C4-2B (cell line): ENCODE measurements around the gene CXCR4.

ENCODE experiments used
- ZFX ChIP-seq: fragments of 450-650 bp; IDR thresholded peaks from 2 replicates; pipeline ENCODE4 v1.6.1; 2017
- TF ChIP-seq, protein P1 (sequence below): fragments of 450-650 bp; conservative IDR thresholded peaks from 2 replicates; pipeline ENCODE4 v1.5.1; 2017; ENCODE audit warnings: mild to moderate bottlenecking

- TF ChIP-seq, protein P1, sequence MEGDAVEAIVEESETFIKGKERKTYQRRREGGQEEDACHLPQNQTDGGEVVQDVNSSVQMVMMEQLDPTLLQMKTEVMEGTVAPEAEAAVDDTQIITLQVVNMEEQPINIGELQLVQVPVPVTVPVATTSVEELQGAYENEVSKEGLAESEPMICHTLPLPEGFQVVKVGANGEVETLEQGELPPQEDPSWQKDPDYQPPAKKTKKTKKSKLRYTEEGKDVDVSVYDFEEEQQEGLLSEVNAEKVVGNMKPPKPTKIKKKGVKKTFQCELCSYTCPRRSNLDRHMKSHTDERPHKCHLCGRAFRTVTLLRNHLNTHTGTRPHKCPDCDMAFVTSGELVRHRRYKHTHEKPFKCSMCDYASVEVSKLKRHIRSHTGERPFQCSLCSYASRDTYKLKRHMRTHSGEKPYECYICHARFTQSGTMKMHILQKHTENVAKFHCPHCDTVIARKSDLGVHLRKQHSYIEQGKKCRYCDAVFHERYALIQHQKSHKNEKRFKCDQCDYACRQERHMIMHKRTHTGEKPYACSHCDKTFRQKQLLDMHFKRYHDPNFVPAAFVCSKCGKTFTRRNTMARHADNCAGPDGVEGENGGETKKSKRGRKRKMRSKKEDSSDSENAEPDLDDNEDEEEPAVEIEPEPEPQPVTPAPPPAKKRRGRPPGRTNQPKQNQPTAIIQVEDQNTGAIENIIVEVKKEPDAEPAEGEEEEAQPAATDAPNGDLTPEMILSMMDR, result no peak
- no peak for TF ChIP-seq ZFX
These were observed 1.0 kb downstream of the CXCR4 start for GRCh38 chr2:136116813-136117390.
